GM23248 (cell line): ENCODE data around the gene PTBP1. TPM values are rescaled to one million over a fixed set of nuclear protein-coding genes. Genes with fewer than 3 reads are reported as not detected.

Experiments
- DNase-seq: peaks from one replicate; pipeline ENCODE4 v3.0.0-alpha.2; 2015
- H2AFZ ChIP-seq: fragments of 200-600 bp; sonication (generic); 2 replicates; pipeline ENCODE4 v1.6.1; 2016; ENCODE audit warnings: antibody characterized with exemption
- H3F3A ChIP-seq: fragments of 200-600 bp; sonication (generic); 2 replicates; pipeline ENCODE4 v1.6.1; 2016; ENCODE audit warnings: mild to moderate bottlenecking, antibody characterized with exemption, mixed run types; ENCODE audit not compliant: insufficient read depth
- H3K27ac ChIP-seq: fragments of 200-600 bp; sonication (generic); 2 replicates; pipeline ENCODE4 v1.5.1; 2016; ENCODE audit warnings: mild to moderate bottlenecking
- H3K27me3 ChIP-seq: fragments of 200-600 bp; sonication (generic); replicated peaks from 2 replicates; pipeline ENCODE4 v1.6.1; 2016; ENCODE audit warnings: mild to moderate bottlenecking; ENCODE audit not compliant: insufficient read depth
- H3K36me3 ChIP-seq: fragments of 200-600 bp; sonication (generic); 2 replicates; pipeline ENCODE4 v1.6.1; 2016; ENCODE audit warnings: low read depth, mild to moderate bottlenecking
- H3K4me1 ChIP-seq: fragments of 200-600 bp; sonication (generic); 2 replicates; pipeline ENCODE4 v1.6.1; 2016; ENCODE audit warnings: mild to moderate bottlenecking; ENCODE audit not compliant: insufficient read depth
- H3K4me2 ChIP-seq: fragments of 200-600 bp; sonication (generic); one replicate; pipeline ENCODE4 v1.6.1; 2016; ENCODE audit warnings: mild to moderate bottlenecking; ENCODE audit not compliant: unreplicated experiment
- H3K4me3 ChIP-seq: fragments of 200-600 bp; sonication (generic); 2 replicates; pipeline ENCODE4 v1.5.1; 2016; ENCODE audit warnings: mild to moderate bottlenecking
- H3K79me2 ChIP-seq: fragments of 200-600 bp; sonication (generic); 2 replicates; pipeline ENCODE4 v1.6.1; 2016; ENCODE audit warnings: mild to moderate bottlenecking; ENCODE audit not compliant: insufficient read depth
- H3K9ac ChIP-seq: fragments of 200-600 bp; sonication (generic); 2 replicates; pipeline ENCODE4 v1.6.1; 2016; ENCODE audit warnings: mild to moderate bottlenecking
- H3K9me2 ChIP-seq: fragments of 200-600 bp; sonication (generic); 2 replicates; pipeline ENCODE4 v1.6.1; 2016; ENCODE audit warnings: mixed run types, mild to moderate bottlenecking, moderate library complexity; ENCODE audit not compliant: insufficient read depth
- H3K9me3 ChIP-seq: fragments of 200-600 bp; sonication (generic); one replicate; pipeline ENCODE4 v1.6.1; 2017; ENCODE audit warnings: low read depth
- H4K20me1 ChIP-seq: fragments of 200-600 bp; sonication (generic); 2 replicates; pipeline ENCODE4 v1.6.0; 2016; ENCODE audit not compliant: insufficient read depth
- EZH2 ChIP-seq: fragments of 200-600 bp; sonication (generic); IDR thresholded peaks from 2 replicates; pipeline ENCODE4 v1.6.1; 2018; ENCODE audit warnings: antibody characterized with exemption, mild to moderate bottlenecking; ENCODE audit not compliant: insufficient read depth, poor library complexity, severe bottlenecking
- EZH2phosphoT487 ChIP-seq: fragments of 200-600 bp; sonication (generic); IDR thresholded peaks from 2 replicates; pipeline ENCODE4 v1.6.1; 2018; ENCODE audit warnings: antibody characterized with exemption, moderate library complexity, mild to moderate bottlenecking, low read depth; ENCODE audit not compliant: insufficient read depth
- WGBS, 2 experiments: methylation state at CpG; one replicate each; pipeline ENCODE4 v1.1.6; 2015 to 2017; ENCODE audit warnings: low lambda C conversion rate in 2 of 2, low coverage in 1 of 2; ENCODE audit errors: missing lambda C conversion rate in 2 of 2; 5-methylcytosine and 5-hydroxymethylcytosine counted together
- in situ Hi-C: fragments of 300-500 bp; cut with MboI; formaldehyde crosslinking; loops from 2 replicates; pipeline ENCODE4 v1.15.0; 2020
- polyA plus RNA-seq: library from polyadenylated mRNA; unstranded; fragments of >200 nt; fragmentation: Nextera tagmentation; extraction: Ambion mirVana; gene quantifications from 2 replicates; pipeline ENCODE4 v1.2.1, GENCODE V29; 2016
- total RNA-seq: library from RNA; depleted of rRNA; stranded (reverse); fragments of >200 nt; shearing (Covaris generic); gene quantifications from 2 replicates; pipeline ENCODE4 v1.2.3, GENCODE V29; 2014

Gene PTBP1
- total and polyA plus RNA-seq, 2 experiments from 2014 or later: 160 to 175 TPM

DNA sequence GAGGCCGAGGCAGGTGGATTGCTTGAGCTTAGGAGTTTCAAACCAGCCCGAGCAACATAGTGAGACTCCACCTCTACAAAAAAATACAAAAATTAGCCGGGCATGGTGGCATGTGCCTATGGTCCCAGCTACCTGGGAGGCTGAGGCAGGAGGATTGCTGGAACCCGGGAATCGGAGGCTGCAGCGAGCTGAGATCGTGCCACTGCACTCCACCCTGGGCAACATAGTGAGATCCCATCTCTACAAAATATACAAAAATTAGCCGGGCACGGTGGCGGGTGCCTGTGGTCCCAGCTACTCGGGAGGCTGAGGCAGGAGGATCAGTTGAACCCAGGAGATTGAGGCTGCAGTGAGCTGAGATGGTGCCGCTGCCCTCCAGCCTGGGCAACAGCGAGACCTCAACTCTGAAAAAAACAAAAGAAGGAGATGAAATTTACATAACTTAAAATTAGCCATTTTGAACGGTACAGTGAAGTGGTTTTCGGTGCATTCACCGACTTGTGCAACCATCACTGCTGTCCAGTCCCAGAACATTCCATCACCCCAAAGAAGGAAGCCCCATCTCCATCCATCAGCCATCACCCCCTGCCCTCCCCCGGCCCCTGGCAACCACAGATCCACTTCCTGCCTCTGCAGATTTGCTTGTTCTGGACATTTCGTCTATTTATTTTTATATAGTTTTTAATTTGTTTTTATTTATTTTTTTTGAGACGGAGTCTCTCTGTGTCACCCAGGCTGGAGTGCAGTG lies 28.8 kb downstream of the PTBP1 start:
- in situ Hi-C loops: no loop called here
- 77 to 82% methylated on average over 19 of the region's 19 CpGs for WGBS, 2 experiments

DNA sequence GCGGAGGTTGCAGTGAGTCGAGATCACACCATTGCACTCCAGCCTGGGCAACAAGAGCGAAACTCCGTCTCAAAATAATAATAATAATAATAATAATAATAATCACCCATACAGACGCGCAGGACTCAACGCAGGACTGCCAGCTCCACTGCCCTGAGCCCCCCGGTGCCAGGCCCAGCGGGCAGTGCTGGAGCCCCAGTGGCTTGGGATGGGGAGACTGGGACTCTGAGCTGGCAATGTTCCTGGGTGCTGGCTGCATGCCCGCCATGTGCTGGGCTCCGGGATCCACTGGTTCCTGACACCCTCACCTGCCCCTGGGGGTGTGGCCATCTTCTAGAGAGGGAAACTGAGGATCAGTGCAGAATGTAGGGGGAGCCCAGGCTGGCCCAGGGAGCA lies 30.1 kb downstream of the PTBP1 start:
- H3K27me3 ChIP-seq: peaks cover 4% of the 10 kb centered on the region; the same call in 1 of the 2 replicates
- no peak overlapping the region for H3K4me3 ChIP-seq
- no peaks in the 10 kb centered on the region for H3K4me1 ChIP-seq
- H3K9ac ChIP-seq: no peak overlapping the region
- no peaks in the 10 kb centered on the region for H3K9me2 ChIP-seq
- H3K27ac ChIP-seq: no peak overlapping the region
- no peaks in the 10 kb centered on the region for H3K36me3 ChIP-seq
- no peak for DNase-seq
- WGBS, 2 experiments: 31 to 60% methylated on average over 7 to 11 of the region's 11 CpGs
- no peaks in the 10 kb centered on the region for H3K9me3 ChIP-seq
- no peaks in the 10 kb centered on the region for H4K20me1 ChIP-seq
- no peaks in the 10 kb centered on the region for H3K79me2 ChIP-seq
- in situ Hi-C loops: no loop called here
- H3K4me2 ChIP-seq: no peak overlapping the region
- H2AFZ ChIP-seq: no peak overlapping the region
- no peaks in the 10 kb centered on the region for H3F3A ChIP-seq
- TF ChIP-seq EZH2 (no peak), EZH2phosphoT487 (no peak)

More for the DNA sequence above, 28.8 kb downstream of the PTBP1 start:
- no peaks in the 10 kb centered on the region for H3F3A ChIP-seq
- H3K36me3 ChIP-seq: no peaks in the 10 kb centered on the region
- no peaks in the 10 kb centered on the region for H3K9me2 ChIP-seq
- no peak overlapping the region for H3K4me3 ChIP-seq
- H3K9ac ChIP-seq: no peak overlapping the region
- DNase-seq: no peak
- H3K27ac ChIP-seq: no peak overlapping the region
- no peaks in the 10 kb centered on the region for H3K9me3 ChIP-seq
- H4K20me1 ChIP-seq: no peaks in the 10 kb centered on the region
- TF ChIP-seq EZH2 (no peak), EZH2phosphoT487 (no peak)
- no peaks in the 10 kb centered on the region for H3K4me1 ChIP-seq
- no peaks in the 10 kb centered on the region for H3K79me2 ChIP-seq
- peaks cover 4% of the 10 kb centered on the region; the same call in 1 of the 2 replicates for H3K27me3 ChIP-seq
- H2AFZ ChIP-seq: no peak overlapping the region
- no peak overlapping the region for H3K4me2 ChIP-seq

DNA sequence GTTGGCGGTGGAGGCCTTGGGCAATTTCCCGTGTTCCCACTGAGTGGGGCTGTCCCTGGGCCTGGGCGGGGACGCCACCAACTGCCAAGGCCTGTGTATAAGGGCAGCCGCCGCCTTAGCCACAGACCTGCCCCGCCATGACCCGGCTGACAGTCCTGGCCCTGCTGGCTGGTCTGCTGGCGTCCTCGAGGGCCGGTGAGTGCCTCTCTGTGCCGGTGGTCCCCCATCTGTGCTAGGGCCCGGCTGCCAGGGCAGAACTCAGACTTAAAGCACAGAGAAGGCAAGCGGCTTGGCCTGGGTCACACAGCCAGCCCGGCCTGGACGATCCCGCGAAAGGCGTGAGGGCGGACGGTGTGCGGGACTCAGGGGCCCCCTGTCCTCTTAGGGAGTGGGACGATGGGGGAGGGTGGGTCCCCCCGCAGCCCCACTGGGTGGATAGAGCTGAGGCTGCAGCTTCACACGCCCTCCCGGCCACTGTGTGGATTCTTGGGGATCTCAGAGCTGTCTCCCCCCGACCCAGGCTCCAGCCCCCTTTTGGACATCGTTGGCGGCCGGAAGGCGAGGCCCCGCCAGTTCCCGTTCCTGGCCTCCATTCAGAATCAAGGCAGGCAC lies 30.6 kb downstream of the PTBP1 start, which contains the start of gene AZU1:
AZU1 (plus strand) TSS at position 128 of the 612 bp plus-strand sequence; CDS start at position 138, 10 bp downstream.
- H3F3A ChIP-seq: no peaks in the 10 kb centered on the region
- no peaks in the 10 kb centered on the region for H3K79me2 ChIP-seq
- H2AFZ ChIP-seq: no peak within 1 kb of the TSS
- no peak within 1 kb of the TSS for H3K9ac ChIP-seq
- H4K20me1 ChIP-seq: no peaks in the 10 kb centered on the region
- no peaks in the 10 kb centered on the region for H3K4me1 ChIP-seq
- no peak for DNase-seq
- no peaks in the 10 kb centered on the region for H3K9me3 ChIP-seq
- H3K36me3 ChIP-seq: no peaks in the 10 kb centered on the region
- no peak within 1 kb of the TSS for H3K4me2 ChIP-seq
- H3K27ac ChIP-seq: no peak within 1 kb of the TSS
- H3K9me2 ChIP-seq: no peaks in the 10 kb centered on the region
- WGBS, 2 experiments: 40 to 44% methylated on average over 30 to 32 of the region's 33 CpGs
- in situ Hi-C loops: no loop called here
- no peak within 1 kb of the TSS for H3K4me3 ChIP-seq
- no peaks in the 10 kb centered on the region; the same call in 1 of the 2 replicates for H3K27me3 ChIP-seq
- no peak for TF ChIP-seq EZH2phosphoT487
- no peak for TF ChIP-seq EZH2

DNA sequence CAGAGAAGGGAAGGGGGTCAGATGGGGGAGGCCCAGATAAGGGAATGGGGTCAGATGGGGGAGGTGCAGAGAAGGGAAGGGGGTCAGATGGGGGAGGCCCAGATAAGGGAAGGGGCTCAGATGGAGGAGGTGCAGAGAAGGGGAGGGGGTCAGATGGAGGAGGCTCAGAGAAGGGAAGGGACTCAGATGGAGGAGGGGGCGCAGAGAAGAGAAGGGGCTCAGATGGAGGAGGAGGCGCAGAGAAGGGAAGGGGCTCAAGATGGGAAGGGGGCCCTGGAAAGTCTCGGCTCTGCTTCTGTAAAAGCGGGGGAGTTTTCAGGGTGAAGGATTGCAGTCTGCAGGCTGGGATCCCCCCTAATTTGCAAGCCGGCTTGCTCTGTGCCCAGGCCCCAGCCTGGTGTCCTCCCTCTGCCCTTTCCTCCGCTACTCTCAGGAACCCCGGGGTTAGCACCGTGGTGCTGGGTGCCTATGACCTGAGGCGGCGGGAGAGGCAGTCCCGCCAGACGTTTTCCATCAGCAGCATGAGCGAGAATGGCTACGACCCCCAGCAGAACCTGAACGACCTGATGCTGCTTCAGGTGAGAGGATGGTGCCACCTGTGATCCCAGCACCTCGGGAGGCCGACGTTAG lies 32.0 kb downstream of the PTBP1 start:
- Histone ChIP-seq H3K27ac (no peak overlapping the region), H3K36me3 (no peaks in the 10 kb centered on the region), H3K4me1 (no peaks in the 10 kb centered on the region), H4K20me1 (no peaks in the 10 kb centered on the region), H3K4me2 (no peak overlapping the region), H3K4me3 (no peak overlapping the region), H3K27me3 (no peaks in the 10 kb centered on the region), H3K9ac (no peak overlapping the region), H3K9me2 (no peaks in the 10 kb centered on the region), H3K9me3 (no peaks in the 10 kb centered on the region), H3F3A (no peaks in the 10 kb centered on the region), H3K79me2 (no peaks in the 10 kb centered on the region), H2AFZ (no peak overlapping the region)
- no peak for DNase-seq
- TF ChIP-seq EZH2 (no peak), EZH2phosphoT487 (no peak)
- in situ Hi-C loops: no loop called here
- 74% methylated on average over 17 to 18 of the region's 18 CpGs for WGBS, 2 experiments
